Right kidney (tissue), 1 donor: ENCODE measurements around the gene IFFO2.
"Not testable (repeated sequence)": the region's sequence is repeated elsewhere in the genome, so short reads cannot be mapped to it uniquely, and the experiment has no call there.

Experiments
- DNase-seq: peaks from one replicate; pipeline ENCODE4 v3.0.0-alpha.2; 2016

IFFO2 gene

GRCh38 chr1:18893120-18893519, 63.4 kb downstream of the IFFO2 start:
- DNase-seq = no peak

- not testable (repeated sequence) for DNase-seq
These were observed 64.6 kb downstream of the IFFO2 start for GRCh38 chr1:18891858-18892257.

GRCh38 chr1:18891426-18891780, 65.1 kb downstream of the IFFO2 start:
- no peak for DNase-seq

GRCh38 chr1:18890706-18891425, 65.6 kb downstream of the IFFO2 start:
- no peak for DNase-seq

GRCh38 chr1:18886003-18886335, 70.5 kb downstream of the IFFO2 start:
- no peak for DNase-seq

- no peak for DNase-seq
These were observed 71.0 kb downstream of the IFFO2 start for GRCh38 chr1:18885311-18886002.

- no peak for DNase-seq
These were observed 71.7 kb downstream of the IFFO2 start for GRCh38 chr1:18884727-18885126.

GRCh38 chr1:18884419-18884717, 72.1 kb downstream of the IFFO2 start:
- DNase-seq = no peak

- peak; percentile 60 for DNase-seq
These were observed 72.6 kb downstream of the IFFO2 start for GRCh38 chr1:18883636-18884418.

- no peak for DNase-seq
These were observed 73.4 kb downstream of the IFFO2 start for GRCh38 chr1:18883079-18883478.

GRCh38 chr1:18882486-18882885, 74.0 kb downstream of the IFFO2 start:
- no peak for DNase-seq

- DNase-seq = no peak
These were observed 74.6 kb downstream of the IFFO2 start for GRCh38 chr1:18881642-18882431.

GRCh38 chr1:18881164-18881563, 75.3 kb downstream of the IFFO2 start:
- no peak for DNase-seq

GRCh38 chr1:18880585-18880984, 75.9 kb downstream of the IFFO2 start:
- DNase-seq = no peak

GRCh38 chr1:18879791-18880309, 76.6 kb downstream of the IFFO2 start:
- peak; percentile 49 for DNase-seq

GRCh38 chr1:18879215-18879790, 77.2 kb downstream of the IFFO2 start:
- peak; percentile 32 for DNase-seq

- DNase-seq = no peak
These were observed 77.8 kb downstream of the IFFO2 start for GRCh38 chr1:18878538-18879214.

- DNase-seq = no peak
These were observed 79.2 kb downstream of the IFFO2 start for GRCh38 chr1:18877282-18877681.

- DNase-seq = no peak
These were observed 80.3 kb downstream of the IFFO2 start for GRCh38 chr1:18876210-18876609.

- no peak for DNase-seq
These were observed 80.7 kb downstream of the IFFO2 start for GRCh38 chr1:18875796-18876128.

GRCh38 chr1:18875107-18875795, 81.2 kb downstream of the IFFO2 start:
- peak; percentile 60 for DNase-seq
